SK-N-SH (cell line): ENCODE results near the gene FLT1. TPM values are rescaled to one million over a fixed set of nuclear protein-coding genes. Genes with fewer than 3 reads are reported as not detected.

Experiments
- CTCF ChIA-PET: fragments of 300-600, 350-600 bp; formaldehyde crosslinking; extraction: SDS; loops from one replicate; lab custom pipeline; 2021; lab: Yijun Ruan, JAX
- POLR2A ChIA-PET: fragments of 350-600 bp; sonication (Branson Sonifier 250); formaldehyde crosslinking; extraction: SDS; loops from one replicate; lab custom pipeline; 2020; ENCODE audit warnings: antibody characterized with exemption, inconsistent platforms; lab: Yijun Ruan, JAX
- DNase-seq: peaks from one replicate; pipeline ENCODE4 v3.0.0; 2012
- H2AFZ ChIP-seq: fragments of 200-600 bp; sonication (generic); 2 replicates; pipeline ENCODE4 v1.8.1; 2016; ENCODE audit warnings: antibody characterized with exemption, mild to moderate bottlenecking, low read depth
- H3F3A ChIP-seq: fragments of 200-600 bp; sonication (generic); replicated peaks from 2 replicates; pipeline ENCODE3; 2016; ENCODE audit warnings: antibody characterized with exemption, mild to moderate bottlenecking; ENCODE audit not compliant: insufficient read depth
- H3K27ac ChIP-seq, 2 experiments: fragments of 200-500 bp in 1 of 2; fragments of 200-600 bp in 1 of 2; sonication (Bioruptor generic) in 1 of 2; sonication (generic), shearing (Covaris generic) in 1 of 2; 2 replicates each; pipeline versions ENCODE4 v1.5.1 to v1.6.1; 2014 to 2016; ENCODE audit warnings: low read depth in 2 of 2, inconsistent platforms in 1 of 2, low read length in 1 of 2, mild to moderate bottlenecking in 1 of 2, mixed read lengths in 1 of 2
- H3K27me3 ChIP-seq: fragments of 200-600 bp; sonication (generic), shearing (Covaris generic); 2 replicates; pipeline ENCODE4 v1.6.1; 2016; ENCODE audit warnings: mixed run types; ENCODE audit not compliant: insufficient read depth
- H3K36me3 ChIP-seq, 2 experiments: fragments of 200-500 bp in 1 of 2; fragments of 200-600 bp in 1 of 2; sonication (Bioruptor generic) in 1 of 2; sonication (generic) in 1 of 2; replicated peaks in 1 of 2; 2 replicates each; pipeline versions ENCODE3 to v1.5.1; 2014 to 2016; ENCODE audit warnings: low read length in 1 of 2, mild to moderate bottlenecking in 1 of 2; ENCODE audit not compliant: insufficient read depth in 2 of 2, control insufficient read depth in 1 of 2
- H3K4me1 ChIP-seq, 2 experiments: fragments of 200-500 bp in 1 of 2; fragments of 200-600 bp in 1 of 2; sonication (Bioruptor generic) in 1 of 2; sonication (generic), shearing (Covaris generic) in 1 of 2; 2 replicates each; pipeline versions ENCODE4 v1.5.1 to v1.6.1; 2014 to 2016; ENCODE audit warnings: low read depth in 1 of 2, low read length in 1 of 2, mixed run types in 1 of 2; ENCODE audit not compliant: insufficient read depth in 2 of 2, control insufficient read depth in 1 of 2
- H3K4me2 ChIP-seq: fragments of 200-600 bp; sonication (generic), shearing (Covaris generic); 2 replicates; pipeline ENCODE4 v1.6.1; 2017; ENCODE audit warnings: mixed run types
- H3K4me3 ChIP-seq, 2 experiments: fragments of 200-500 bp in 1 of 2; fragments of 200-600 bp in 1 of 2; sonication (Bioruptor generic) in 1 of 2; sonication (generic), shearing (Covaris generic) in 1 of 2; 2 replicates each; pipeline versions ENCODE4 v1.5.1 to v1.8.1; 2014 to 2016; ENCODE audit warnings: low read depth in 2 of 2, inconsistent platforms in 1 of 2, low read length in 1 of 2, mild to moderate bottlenecking in 1 of 2, mixed read lengths in 1 of 2, moderate library complexity in 1 of 2
- H3K79me2 ChIP-seq: fragments of 200-600 bp; sonication (generic); 2 replicates; pipeline ENCODE4 v1.8.1; 2017; ENCODE audit warnings: mild to moderate bottlenecking; ENCODE audit not compliant: insufficient read depth
- H3K9ac ChIP-seq: fragments of 200-600 bp; sonication (generic); 2 replicates; pipeline ENCODE4 v1.6.1; 2017; ENCODE audit warnings: mixed run types
- H3K9me2 ChIP-seq: fragments of 200-600 bp; sonication (generic); 2 replicates; pipeline ENCODE4 v1.6.1; 2017; ENCODE audit warnings: mixed run types
- H3K9me3 ChIP-seq: fragments of 200-600 bp; sonication (generic); 2 replicates; pipeline ENCODE4 v1.6.1; 2017; ENCODE audit warnings: mixed run types, mild to moderate bottlenecking, moderate library complexity
- H4K20me1 ChIP-seq: fragments of 200-600 bp; sonication (generic); 2 replicates; pipeline ENCODE4 v1.6.1; 2017; ENCODE audit warnings: mild to moderate bottlenecking, mixed run types; ENCODE audit not compliant: insufficient read depth
- CHD2 ChIP-seq: fragments of 150-350 bp; IDR thresholded peaks from 2 replicates; pipeline ENCODE4 v1.6.1; 2018; ENCODE audit warnings: low read length; ENCODE audit not compliant: partially characterized antibody
- ELF1 ChIP-seq: IDR thresholded peaks from 2 replicates; pipeline ENCODE4 v1.4.0; 2012
- GABPA ChIP-seq: IDR thresholded peaks from 2 replicates; pipeline ENCODE4 v1.4.0; 2012; ENCODE audit warnings: low read depth, mild to moderate bottlenecking
- GATA2 ChIP-seq: sonication (generic); formaldehyde crosslinking; IDR thresholded peaks from 2 replicates; pipeline ENCODE4 v1.5.0; 2020; ENCODE audit warnings: mild to moderate bottlenecking, missing genetic modification reagents
- JUND ChIP-seq: IDR thresholded peaks from 2 replicates; pipeline ENCODE4 v1.4.0; 2012
- MAX ChIP-seq: IDR thresholded peaks from 2 replicates; pipeline ENCODE4 v1.4.0; 2012; ENCODE audit warnings: low read depth
- NFIC ChIP-seq: IDR thresholded peaks from 2 replicates; pipeline ENCODE4 v1.4.0; 2012; ENCODE audit warnings: borderline replicate concordance
- NRF1 ChIP-seq: IDR thresholded peaks from 2 replicates; pipeline ENCODE4 v1.6.1; 2012; ENCODE audit warnings: low read depth, mild to moderate bottlenecking, low read length
- RFX5 ChIP-seq: IDR thresholded peaks from 2 replicates; pipeline ENCODE4 v1.6.1; 2012; ENCODE audit warnings: mild to moderate bottlenecking, improper control_type of control experiment, low read length
- SMC3 ChIP-seq: IDR thresholded peaks from 2 replicates; pipeline ENCODE4 v1.6.1; 2012; ENCODE audit warnings: low read depth, low read length, improper control_type of control experiment
- TAF1 ChIP-seq: IDR thresholded peaks from 2 replicates; pipeline ENCODE4 v1.6.1; 2012; ENCODE audit warnings: low read depth, mild to moderate bottlenecking, low read length, moderate library complexity, borderline replicate concordance
- TCF12 ChIP-seq: IDR thresholded peaks from 2 replicates; pipeline ENCODE4 v1.4.0; 2012
- WGBS: methylation state at CpG from one replicate; pipeline ENCODE4 v1.1.6; 2017; ENCODE audit warnings: low lambda C conversion rate; 5-methylcytosine and 5-hydroxymethylcytosine counted together
- polyA plus RNA-seq, 3 experiments: library from polyadenylated mRNA; depleted of rRNA; stranded (reverse); fragments of >200 nt; gene quantifications; 2 replicates each; pipeline ENCODE4 v1.2.3, GENCODE V29; 2012
- TF ChIP-seq, protein P1 (sequence below): IDR thresholded peaks from 2 replicates; pipeline ENCODE4 v1.6.1; 2012; ENCODE audit warnings: mild to moderate bottlenecking, low read depth, low read length, moderate library complexity

The FLT1 gene
- polyA plus RNA-seq, 1 of the 3 experiments (the other 2 are of a cell fraction): 0.20 TPM

DNA sequence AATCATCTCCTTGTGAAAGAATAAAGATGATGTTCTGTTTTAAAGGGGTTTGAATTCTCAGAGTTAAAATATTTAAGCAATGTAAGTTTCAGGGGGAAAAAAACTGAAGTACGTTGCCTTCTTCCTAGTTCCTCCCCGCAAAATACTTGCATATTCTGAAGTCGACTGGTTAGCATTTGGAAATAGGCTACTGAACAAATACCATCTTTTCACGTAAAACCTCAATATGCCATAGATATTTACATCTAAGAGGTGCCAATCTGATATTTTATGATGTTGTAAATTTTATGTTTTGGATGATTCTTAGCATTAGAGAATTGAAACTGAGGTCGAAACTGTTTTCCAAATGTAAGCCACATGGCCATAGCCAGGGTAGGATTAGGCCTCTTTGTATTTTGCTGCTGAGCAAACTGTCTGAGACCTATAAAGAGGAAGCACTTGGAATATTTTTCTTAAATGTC is 138.3 kb downstream of the FLT1 start:
- 71% methylated on average over 5 of the region's 5 CpGs for WGBS
- Histone ChIP-seq H2AFZ (peak overlapping the region; percentile 18; the same call in 1 of the 2 replicates), H3K4me2 (no peak overlapping the region), H3K4me3 (no peak overlapping the region), H3F3A (no peaks in the 10 kb centered on the region), H3K27ac (no peak overlapping the region), H4K20me1 (no peaks in the 10 kb centered on the region), H3K36me3 (no peaks in the 10 kb centered on the region), H3K79me2 (no peaks in the 10 kb centered on the region), H3K9me3 (no peaks in the 10 kb centered on the region), H3K9ac (no peak overlapping the region), H3K4me1 (no peaks in the 10 kb centered on the region)
- CTCF ChIA-PET: no interaction called here
- DNase-seq: no peak
- POLR2A ChIA-PET: no interaction called here
- TF ChIP-seq CHD2 (no peak), NFIC (no peak), NRF1 (no peak), JUND (no peak), RFX5 (no peak), ELF1 (no peak), SMC3 (no peak), GABPA (no peak)
- TF ChIP-seq, protein P1, sequence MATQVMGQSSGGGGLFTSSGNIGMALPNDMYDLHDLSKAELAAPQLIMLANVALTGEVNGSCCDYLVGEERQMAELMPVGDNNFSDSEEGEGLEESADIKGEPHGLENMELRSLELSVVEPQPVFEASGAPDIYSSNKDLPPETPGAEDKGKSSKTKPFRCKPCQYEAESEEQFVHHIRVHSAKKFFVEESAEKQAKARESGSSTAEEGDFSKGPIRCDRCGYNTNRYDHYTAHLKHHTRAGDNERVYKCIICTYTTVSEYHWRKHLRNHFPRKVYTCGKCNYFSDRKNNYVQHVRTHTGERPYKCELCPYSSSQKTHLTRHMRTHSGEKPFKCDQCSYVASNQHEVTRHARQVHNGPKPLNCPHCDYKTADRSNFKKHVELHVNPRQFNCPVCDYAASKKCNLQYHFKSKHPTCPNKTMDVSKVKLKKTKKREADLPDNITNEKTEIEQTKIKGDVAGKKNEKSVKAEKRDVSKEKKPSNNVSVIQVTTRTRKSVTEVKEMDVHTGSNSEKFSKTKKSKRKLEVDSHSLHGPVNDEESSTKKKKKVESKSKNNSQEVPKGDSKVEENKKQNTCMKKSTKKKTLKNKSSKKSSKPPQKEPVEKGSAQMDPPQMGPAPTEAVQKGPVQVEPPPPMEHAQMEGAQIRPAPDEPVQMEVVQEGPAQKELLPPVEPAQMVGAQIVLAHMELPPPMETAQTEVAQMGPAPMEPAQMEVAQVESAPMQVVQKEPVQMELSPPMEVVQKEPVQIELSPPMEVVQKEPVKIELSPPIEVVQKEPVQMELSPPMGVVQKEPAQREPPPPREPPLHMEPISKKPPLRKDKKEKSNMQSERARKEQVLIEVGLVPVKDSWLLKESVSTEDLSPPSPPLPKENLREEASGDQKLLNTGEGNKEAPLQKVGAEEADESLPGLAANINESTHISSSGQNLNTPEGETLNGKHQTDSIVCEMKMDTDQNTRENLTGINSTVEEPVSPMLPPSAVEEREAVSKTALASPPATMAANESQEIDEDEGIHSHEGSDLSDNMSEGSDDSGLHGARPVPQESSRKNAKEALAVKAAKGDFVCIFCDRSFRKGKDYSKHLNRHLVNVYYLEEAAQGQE: no peak
- TF ChIP-seq, all 33 proteins: peak for 0
- H3K27me3 ChIP-seq: no peaks in the 10 kb centered on the region
- no peaks in the 10 kb centered on the region for H3K9me2 ChIP-seq

DNA sequence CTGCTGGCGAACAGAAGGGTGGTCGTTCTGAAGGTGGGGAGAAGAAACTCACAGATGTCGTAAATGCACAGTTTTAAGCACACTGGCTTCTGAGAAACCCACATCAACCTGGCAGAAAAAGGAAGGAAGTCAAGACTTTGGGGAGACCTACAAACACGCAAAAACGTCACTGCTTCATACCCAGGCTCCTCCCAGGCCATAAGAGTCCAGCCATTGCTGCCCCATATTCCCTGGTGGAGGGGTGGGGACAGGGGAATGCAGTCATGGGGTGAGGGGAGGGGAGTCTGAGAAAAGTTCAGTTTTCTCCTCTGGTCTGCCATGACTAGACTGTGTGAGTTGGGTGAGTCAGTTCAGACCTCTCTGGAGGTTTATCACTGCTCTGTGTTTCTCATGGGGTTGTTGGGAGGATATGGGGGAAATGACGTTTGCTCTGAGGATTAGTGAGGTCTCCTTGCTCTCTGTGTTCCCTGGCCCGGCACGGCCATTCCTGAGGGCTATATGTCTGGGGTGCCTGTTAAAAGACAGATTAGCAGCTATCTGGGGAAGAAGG is 139.0 kb downstream of the FLT1 start:
- Histone ChIP-seq H3K4me2 (no peak overlapping the region), H3K36me3 (no peaks in the 10 kb centered on the region), H3K79me2 (no peaks in the 10 kb centered on the region), H3K27me3 (no peaks in the 10 kb centered on the region), H3K9me3 (no peaks in the 10 kb centered on the region), H3K9me2 (no peaks in the 10 kb centered on the region), H3F3A (no peaks in the 10 kb centered on the region), H3K4me3 (no peak overlapping the region), H3K9ac (no peak overlapping the region), H3K4me1 (no peaks in the 10 kb centered on the region), H4K20me1 (no peaks in the 10 kb centered on the region), H2AFZ (no peak overlapping the region; the same call in 1 of the 2 replicates), H3K27ac (no peak overlapping the region)
- 73% methylated on average over 8 of the region's 8 CpGs for WGBS
- TF ChIP-seq MAX (no peak), TCF12 (no peak), GATA2 (no peak), TAF1 (no peak)
- DNase-seq: no peak
- ChIA-PET CTCF (no interaction called here), POLR2A (no interaction called here)
